Sigmoid colon (tissue), 7 donors: ENCODE data around the gene VCAN. TPM values are rescaled to one million over a fixed set of nuclear protein-coding genes. Genes with fewer than 3 reads are reported as not detected.

Source experiments
- DNase-seq: peaks from one replicate; pipeline ENCODE4 v3.0.0-alpha.2; 2019
- H3K27ac ChIP-seq, 4 donors: fragments of 200-600 bp; sonication (generic); one replicate each; pipeline ENCODE4 v1.5.1; 2016 to 2019; ENCODE audit warnings: mild to moderate bottlenecking in 1 of 4
- H3K27me3 ChIP-seq, 3 donors: fragments of 200-600 bp; sonication (generic); one replicate each; pipeline ENCODE4 v1.5.1; 2019; ENCODE audit warnings: mild to moderate bottlenecking in 1 of 3
- H3K36me3 ChIP-seq, 4 donors: fragments of 200-600 bp; sonication (generic); one replicate each; pipeline ENCODE4 v1.5.1; 2016 to 2019
- H3K4me1 ChIP-seq, 4 donors: fragments of 200-600 bp; sonication (generic); one replicate each; pipeline ENCODE4 v1.5.1; 2017 to 2019
- H3K4me3 ChIP-seq, 4 donors: fragments of 200-600 bp; sonication (generic); one replicate each; pipeline ENCODE4 v1.5.1; 2017 to 2019; ENCODE audit warnings: mild to moderate bottlenecking in 2 of 4, moderate library complexity in 1 of 4
- H3K9me3 ChIP-seq, 4 donors: fragments of 200-600 bp in 3 of 4; sonication (generic) in 3 of 4; one replicate each; pipeline versions ENCODE4 v1.5.1 to v1.6.1; 2013 to 2019
- EP300 ChIP-seq, 4 donors: sonication (generic); formaldehyde crosslinking; IDR thresholded peaks; one replicate each; pipeline ENCODE4 v1.6.1; 2017; ENCODE audit warnings: antibody characterized with exemption in 4 of 4
- POLR2A ChIP-seq, 2 donors: fragments of 450-650 bp; IDR thresholded peaks; one replicate each; pipeline ENCODE4 v1.6.1; 2016; ENCODE audit warnings: antibody characterized with exemption in 2 of 2, mild to moderate bottlenecking in 2 of 2, moderate library complexity in 2 of 2
- POLR2AphosphoS5 ChIP-seq, 4 donors: sonication (generic); formaldehyde crosslinking; IDR thresholded peaks; one replicate each; pipeline ENCODE4 v1.6.1; 2017; ENCODE audit warnings: antibody characterized with exemption in 4 of 4
- WGBS, 2 donors: extraction: QIAGEN DNeasy Blood & Tissue Kit; methylation state at CpG; one replicate each; pipeline ENCODE4 v1.1.7; 2013; 5-methylcytosine and 5-hydroxymethylcytosine counted together
- intact Hi-C: fragments of 100-400 bp; cut with DNase I; formaldehyde crosslinking; loops from one replicate; pipeline ENCODE4 v1.15.1; 2023
- polyA plus RNA-seq, 3 donors: library from polyadenylated mRNA; stranded (reverse); fragments of 200-250 nt; gene quantifications; one replicate each; pipeline ENCODE4 v1.2.3, GENCODE V29; 2013
- total RNA-seq, 4 donors: library from RNA; depleted of rRNA; stranded (reverse); fragments of >200 nt; gene quantifications; one replicate each; pipeline ENCODE4 v1.1.0, GENCODE V29; 2016
- TF ChIP-seq, protein P1 (sequence below), 4 experiments: fragments of 450-650 bp in 3 of 4; fragments of 200-600 bp in 1 of 4; IDR thresholded peaks; one replicate each; pipeline ENCODE4 v1.5.1; 2016 to 2019; ENCODE audit warnings: antibody characterized with exemption in 4 of 4, mild to moderate bottlenecking in 3 of 4, moderate library complexity in 2 of 4
- donor health status: healthy with polysubstance abuse.
- donor health status: Bipolar disorder and iron deficiency.
- donor health status: healthy.

Gene VCAN
- total and polyA plus RNA-seq, 7 donors: 0.69 to 115 (median 37.5) TPM

DNA sequence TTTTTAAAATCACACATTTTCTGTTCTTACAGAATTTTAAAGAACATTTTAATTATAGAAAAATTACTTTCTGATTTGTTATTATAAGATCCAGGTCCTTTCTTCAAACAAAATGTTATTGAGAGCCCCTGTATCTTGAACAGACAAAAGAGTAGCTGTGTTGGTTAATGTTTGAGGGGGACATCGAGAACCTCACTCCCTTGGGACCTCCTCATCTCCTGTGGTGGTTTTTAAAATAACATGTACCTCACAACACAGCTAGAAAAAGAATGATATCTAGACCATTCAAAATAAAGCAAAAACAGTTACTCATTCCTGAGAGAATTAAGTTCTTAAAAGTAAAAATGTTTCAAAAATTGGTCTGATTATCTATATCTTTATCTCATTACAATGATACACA is 54.7 kb downstream of the VCAN start:
- H3K4me1 ChIP-seq: peaks cover 0 to under 1% (median 0%) of the 10 kb centered on the region in 4 donors
- WGBS, 2 donors: 65 to 93% methylated on average over 1 of the region's 1 CpG
- no peaks in the 10 kb centered on the region for H3K36me3 ChIP-seq
- intact Hi-C loops: no loop called here
- no peaks in the 10 kb centered on the region for H3K9me3 ChIP-seq
- no peak overlapping the region for H3K4me3 ChIP-seq
- TF ChIP-seq POLR2AphosphoS5 (IDR thresholded peaks at IDR 0.05): no peak
- no peak for TF ChIP-seq EP300 (IDR thresholded peaks at IDR 0.05)
- TF ChIP-seq, protein P1, sequence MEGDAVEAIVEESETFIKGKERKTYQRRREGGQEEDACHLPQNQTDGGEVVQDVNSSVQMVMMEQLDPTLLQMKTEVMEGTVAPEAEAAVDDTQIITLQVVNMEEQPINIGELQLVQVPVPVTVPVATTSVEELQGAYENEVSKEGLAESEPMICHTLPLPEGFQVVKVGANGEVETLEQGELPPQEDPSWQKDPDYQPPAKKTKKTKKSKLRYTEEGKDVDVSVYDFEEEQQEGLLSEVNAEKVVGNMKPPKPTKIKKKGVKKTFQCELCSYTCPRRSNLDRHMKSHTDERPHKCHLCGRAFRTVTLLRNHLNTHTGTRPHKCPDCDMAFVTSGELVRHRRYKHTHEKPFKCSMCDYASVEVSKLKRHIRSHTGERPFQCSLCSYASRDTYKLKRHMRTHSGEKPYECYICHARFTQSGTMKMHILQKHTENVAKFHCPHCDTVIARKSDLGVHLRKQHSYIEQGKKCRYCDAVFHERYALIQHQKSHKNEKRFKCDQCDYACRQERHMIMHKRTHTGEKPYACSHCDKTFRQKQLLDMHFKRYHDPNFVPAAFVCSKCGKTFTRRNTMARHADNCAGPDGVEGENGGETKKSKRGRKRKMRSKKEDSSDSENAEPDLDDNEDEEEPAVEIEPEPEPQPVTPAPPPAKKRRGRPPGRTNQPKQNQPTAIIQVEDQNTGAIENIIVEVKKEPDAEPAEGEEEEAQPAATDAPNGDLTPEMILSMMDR (IDR thresholded peaks at IDR 0.05): no peak
- no peak for TF ChIP-seq POLR2A (IDR thresholded peaks at IDR 0.05)
- no peak overlapping the region for H3K27ac ChIP-seq
- no peaks in the 10 kb centered on the region for H3K27me3 ChIP-seq
- DNase-seq: no peak

DNA sequence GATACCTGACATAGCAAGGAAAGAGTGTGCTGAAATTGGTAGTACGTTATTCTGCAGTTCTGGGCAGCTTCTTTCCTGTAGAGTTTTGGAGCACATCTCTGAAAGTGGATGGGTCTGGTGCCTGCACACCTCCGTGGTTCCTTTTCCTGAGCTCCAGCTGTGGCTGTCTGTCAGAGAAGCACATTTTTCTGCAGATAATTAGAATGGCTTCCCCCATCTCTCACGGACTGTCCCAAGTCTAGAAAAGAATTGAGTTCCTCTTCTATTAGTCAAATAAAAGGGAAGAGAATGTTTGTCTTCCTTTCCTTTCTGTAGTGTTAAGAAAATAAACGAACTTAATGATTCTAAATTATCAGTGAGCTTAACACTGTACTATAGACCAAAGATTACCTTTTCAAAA is 55.7 kb downstream of the VCAN start:
- no peak for DNase-seq
- intact Hi-C loops: no loop called here
- H3K4me1 ChIP-seq: peaks cover 0 to 6% (median 0%) of the 10 kb centered on the region in 4 donors
- no peaks in the 10 kb centered on the region for H3K36me3 ChIP-seq
- no peaks in the 10 kb centered on the region for H3K27me3 ChIP-seq
- TF ChIP-seq EP300 (IDR thresholded peaks at IDR 0.05): no peak
- TF ChIP-seq, protein P1 (IDR thresholded peaks at IDR 0.05): no peak
- no peak for TF ChIP-seq POLR2A (IDR thresholded peaks at IDR 0.05)
- H3K9me3 ChIP-seq: no peaks in the 10 kb centered on the region
- 27 to 41% methylated on average over 4 of the region's 4 CpGs for WGBS, 2 donors
- no peak overlapping the region for H3K27ac ChIP-seq
- no peak overlapping the region for H3K4me3 ChIP-seq

DNA sequence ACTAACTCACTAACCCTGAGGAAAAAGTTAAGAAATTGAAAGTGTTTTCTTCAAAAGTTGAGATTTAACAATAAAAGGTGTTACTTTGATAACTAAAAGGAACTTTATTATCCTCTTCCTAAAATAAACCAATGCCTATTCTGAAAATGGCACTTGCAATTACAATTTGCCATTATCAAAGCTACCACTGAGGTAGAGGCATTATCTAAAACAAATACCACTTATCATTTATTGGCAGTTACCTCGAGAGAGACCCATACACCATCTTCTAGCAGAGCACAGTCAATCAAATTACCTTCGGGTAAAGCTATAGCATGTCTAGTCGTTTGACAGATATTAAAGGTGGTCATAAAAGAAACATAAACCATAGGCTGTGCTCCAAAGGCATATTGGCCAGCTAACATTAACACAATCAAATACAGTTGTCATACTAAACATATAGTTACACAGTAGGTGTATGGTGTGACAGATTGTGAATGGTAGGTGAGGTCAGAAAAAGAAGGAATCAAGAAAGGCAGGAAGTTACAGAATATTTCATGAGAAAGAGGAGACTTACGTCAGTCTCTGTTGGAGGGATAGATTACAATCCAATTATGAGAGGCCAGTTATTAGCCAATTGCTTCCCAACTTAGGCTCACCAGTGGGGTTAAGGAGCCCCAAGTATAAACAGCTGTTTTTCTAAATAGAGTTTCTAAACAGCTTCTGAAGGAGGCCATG is 56.3 kb downstream of the VCAN start:
- intact Hi-C loops: no loop called here
- Histone ChIP-seq H3K4me3 (no peak overlapping the region), H3K27me3 (no peaks in the 10 kb centered on the region), H3K27ac (no peak overlapping the region), H3K4me1 (peaks cover 0 to 6% (median 0%) of the 10 kb centered on the region in 4 donors), H3K9me3 (no peaks in the 10 kb centered on the region), H3K36me3 (no peaks in the 10 kb centered on the region)
- TF ChIP-seq, protein P1 (IDR thresholded peaks at IDR 0.05): no peak
- TF ChIP-seq POLR2A (IDR thresholded peaks at IDR 0.05) (no peak), POLR2AphosphoS5 (IDR thresholded peaks at IDR 0.05) (no peak), EP300 (IDR thresholded peaks at IDR 0.05) (no peak)
- 26 to 64% methylated on average over 4 of the region's 4 CpGs for WGBS, 2 donors
- DNase-seq: no peak

DNA sequence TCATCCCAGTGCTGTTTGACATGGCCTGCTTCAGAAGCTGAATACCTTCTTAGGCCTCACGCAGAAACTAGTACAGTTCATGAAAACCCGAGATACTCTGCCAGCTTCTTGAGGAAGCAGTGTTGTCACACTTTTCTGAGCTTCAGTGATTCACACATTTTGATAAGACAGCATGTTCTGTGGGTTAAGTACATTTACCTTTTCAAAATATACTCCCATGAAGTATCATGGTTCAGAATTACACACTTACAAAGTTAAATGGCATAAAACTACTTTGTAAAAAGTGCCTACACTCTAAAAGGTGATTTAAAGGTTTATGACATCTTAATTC is 56.9 kb downstream of the VCAN start:
- H3K27ac ChIP-seq: no peak overlapping the region
- H3K9me3 ChIP-seq: no peaks in the 10 kb centered on the region
- DNase-seq: no peak
- H3K27me3 ChIP-seq: no peaks in the 10 kb centered on the region
- H3K4me3 ChIP-seq: no peak overlapping the region
- WGBS, 2 donors: 61 to 81% methylated on average over 2 of the region's 2 CpGs
- H3K36me3 ChIP-seq: no peaks in the 10 kb centered on the region
- intact Hi-C loops: no loop called here
- no peak for TF ChIP-seq POLR2AphosphoS5 (IDR thresholded peaks at IDR 0.05)
- no peak for TF ChIP-seq POLR2A (IDR thresholded peaks at IDR 0.05)
- no peak for TF ChIP-seq EP300 (IDR thresholded peaks at IDR 0.05)
- TF ChIP-seq, protein P1 (IDR thresholded peaks at IDR 0.05): no peak
- H3K4me1 ChIP-seq: peaks cover 0 to 6% (median 0%) of the 10 kb centered on the region in 4 donors

DNA sequence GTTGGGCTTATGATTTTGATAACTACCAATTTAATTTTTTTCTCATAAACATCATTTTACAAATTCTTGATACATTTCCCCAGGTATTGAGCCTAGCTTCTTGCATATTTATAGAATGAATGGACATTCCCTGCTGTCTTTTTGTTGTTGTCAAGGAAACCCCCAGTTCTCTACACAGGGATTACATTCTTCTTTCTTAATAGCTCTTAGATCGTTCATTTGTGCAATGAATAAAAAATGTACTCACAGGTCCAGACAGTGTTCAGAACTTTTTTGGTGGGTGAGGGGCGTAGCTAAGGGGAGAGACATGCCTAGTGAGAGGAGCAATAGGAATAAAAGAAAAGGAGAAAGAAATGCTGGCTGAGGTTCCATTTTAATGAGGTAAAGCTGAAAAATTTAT is 58.6 kb downstream of the VCAN start:
- Histone ChIP-seq H3K4me1 (peaks cover 0 to 6% (median 0%) of the 10 kb centered on the region in 4 donors), H3K9me3 (no peaks in the 10 kb centered on the region), H3K27me3 (no peaks in the 10 kb centered on the region), H3K4me3 (no peak overlapping the region), H3K27ac (no peak overlapping the region), H3K36me3 (no peaks in the 10 kb centered on the region)
- intact Hi-C loops: no loop called here
- no peak for DNase-seq
- 80 to 83% methylated on average over 2 of the region's 2 CpGs for WGBS, 2 donors
- TF ChIP-seq, protein P1 (IDR thresholded peaks at IDR 0.05): no peak
- TF ChIP-seq EP300 (IDR thresholded peaks at IDR 0.05) (no peak), POLR2AphosphoS5 (IDR thresholded peaks at IDR 0.05) (no peak), POLR2A (IDR thresholded peaks at IDR 0.05) (no peak)
